ENCODE results near the gene DCAKD.
"Not testable (repeated sequence)": the region's sequence is repeated elsewhere in the genome, so short reads cannot be mapped to it uniquely, and the experiment has no call there.

DCAKD gene

DNA sequence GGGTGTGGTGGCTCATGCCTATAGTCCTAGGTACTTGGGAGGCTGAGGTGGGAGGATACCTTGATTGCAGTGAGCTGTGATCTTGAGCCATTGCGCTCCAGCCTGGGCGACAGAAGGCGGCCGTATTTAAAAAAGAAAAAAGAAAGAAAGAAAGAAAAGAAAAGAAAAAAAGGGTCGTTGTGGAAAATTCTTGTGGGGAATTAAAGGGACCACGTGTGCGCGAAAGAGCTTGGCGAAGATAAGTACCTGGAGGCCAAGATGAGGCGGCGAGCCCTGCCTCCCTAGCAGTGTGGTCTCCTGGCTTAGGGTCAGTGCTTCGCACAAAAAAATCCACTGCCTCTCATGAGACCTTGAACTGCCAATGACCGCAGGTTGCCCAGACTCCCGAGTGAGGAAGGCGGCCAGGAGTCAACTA is 9.0 kb upstream of the DCAKD start:
- Histone ChIP-seq H3K4me3 (ENCODE audit: severe bottlenecking) (peak overlapping the region; percentile 78), H3K27ac (ENCODE audit: poor library complexity, severe bottlenecking) (peak overlapping the region; percentile 48), H3K36me3 (ENCODE audit: low read depth) (peaks cover 34% of the 10 kb centered on the region), H3K4me1 (ENCODE audit: insufficient read depth, poor library complexity, severe bottlenecking) (peaks cover 7% of the 10 kb centered on the region), H3K27me3 (ENCODE audit: insufficient read depth, poor library complexity, severe bottlenecking) (no peaks in the 10 kb centered on the region), H3K9me3 (ENCODE audit: severe bottlenecking) (no peaks in the 10 kb centered on the region)
- DNase-seq (ENCODE audit: low spot score): no peak
- TF ChIP-seq, protein P1, sequence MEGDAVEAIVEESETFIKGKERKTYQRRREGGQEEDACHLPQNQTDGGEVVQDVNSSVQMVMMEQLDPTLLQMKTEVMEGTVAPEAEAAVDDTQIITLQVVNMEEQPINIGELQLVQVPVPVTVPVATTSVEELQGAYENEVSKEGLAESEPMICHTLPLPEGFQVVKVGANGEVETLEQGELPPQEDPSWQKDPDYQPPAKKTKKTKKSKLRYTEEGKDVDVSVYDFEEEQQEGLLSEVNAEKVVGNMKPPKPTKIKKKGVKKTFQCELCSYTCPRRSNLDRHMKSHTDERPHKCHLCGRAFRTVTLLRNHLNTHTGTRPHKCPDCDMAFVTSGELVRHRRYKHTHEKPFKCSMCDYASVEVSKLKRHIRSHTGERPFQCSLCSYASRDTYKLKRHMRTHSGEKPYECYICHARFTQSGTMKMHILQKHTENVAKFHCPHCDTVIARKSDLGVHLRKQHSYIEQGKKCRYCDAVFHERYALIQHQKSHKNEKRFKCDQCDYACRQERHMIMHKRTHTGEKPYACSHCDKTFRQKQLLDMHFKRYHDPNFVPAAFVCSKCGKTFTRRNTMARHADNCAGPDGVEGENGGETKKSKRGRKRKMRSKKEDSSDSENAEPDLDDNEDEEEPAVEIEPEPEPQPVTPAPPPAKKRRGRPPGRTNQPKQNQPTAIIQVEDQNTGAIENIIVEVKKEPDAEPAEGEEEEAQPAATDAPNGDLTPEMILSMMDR (IDR thresholded peaks at IDR 0.05; ENCODE audit: poor library complexity, severe bottlenecking): no peak
- ATAC-seq (ENCODE audit: low read depth): no peak

DNA sequence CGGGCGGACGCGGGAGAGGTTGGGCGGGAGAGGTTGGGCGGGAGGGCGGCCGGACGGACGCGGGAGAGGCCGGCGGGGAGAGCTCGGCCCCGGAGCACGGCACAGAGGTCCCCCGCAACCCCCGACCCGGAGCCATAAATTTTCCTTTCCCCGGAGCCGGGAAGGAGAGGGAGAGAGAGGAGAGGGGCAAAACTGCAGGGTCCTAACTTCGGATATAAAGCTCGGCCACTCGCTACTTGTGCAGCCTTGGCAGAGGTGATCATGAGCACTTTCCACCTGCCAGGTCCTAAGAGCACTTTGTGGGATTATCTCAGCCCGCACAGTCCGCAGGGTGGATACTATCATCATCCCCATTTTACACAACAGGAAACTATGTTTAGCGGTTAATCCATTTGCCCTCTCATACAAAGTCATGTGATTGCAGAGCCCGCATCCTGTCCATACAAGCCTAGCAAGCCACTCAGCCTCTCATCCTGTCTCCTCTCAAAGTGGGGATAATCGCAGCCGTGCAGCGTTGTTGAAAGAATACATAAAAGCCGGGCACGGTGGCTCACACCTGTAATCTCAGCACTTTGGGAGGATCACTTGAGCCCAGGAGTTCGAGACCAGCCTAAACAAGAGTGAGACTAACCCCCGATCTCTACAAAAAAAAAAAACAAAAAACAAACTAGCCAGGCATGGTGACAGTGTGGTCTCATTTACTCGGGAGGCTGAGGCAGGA is 780 bp upstream of the DCAKD start:
- Histone ChIP-seq H3K9me3 (ENCODE audit: severe bottlenecking) (no peaks in the 10 kb centered on the region), H3K4me3 (ENCODE audit: severe bottlenecking) (peak overlapping the region; percentile 41), H3K27ac (ENCODE audit: poor library complexity, severe bottlenecking) (peak overlapping the region; percentile 97), H3K4me1 (ENCODE audit: insufficient read depth, poor library complexity, severe bottlenecking) (peaks cover 28% of the 10 kb centered on the region), H3K27me3 (ENCODE audit: insufficient read depth, poor library complexity, severe bottlenecking) (no peaks in the 10 kb centered on the region), H3K36me3 (ENCODE audit: low read depth) (peaks cover 13% of the 10 kb centered on the region)
- TF ChIP-seq, protein P1 (IDR thresholded peaks at IDR 0.05; ENCODE audit: poor library complexity, severe bottlenecking): no peak
- DNase-seq (ENCODE audit: low spot score) (no peak), ATAC-seq (ENCODE audit: low read depth) (peak; percentile 15; the same call in 1 of the 3 replicates)

DNA sequence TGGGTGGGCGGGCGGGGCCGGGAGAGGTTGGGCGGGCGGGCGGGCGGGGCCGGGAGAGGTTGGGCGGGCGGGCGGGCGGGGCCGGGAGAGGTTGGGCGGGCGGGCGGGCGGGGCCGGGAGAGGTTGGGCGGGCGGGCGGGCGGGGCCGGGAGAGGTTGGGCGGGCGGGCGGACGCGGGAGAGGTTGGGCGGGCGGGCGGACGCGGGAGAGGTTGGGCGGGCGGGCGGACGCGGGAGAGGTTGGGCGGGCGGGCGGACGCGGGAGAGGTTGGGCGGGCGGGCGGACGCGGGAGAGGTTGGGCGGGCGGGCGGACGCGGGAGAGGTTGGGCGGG is 254 bp upstream of the DCAKD start:
- peak overlapping the region; percentile 41 for H3K4me3 ChIP-seq (ENCODE audit: severe bottlenecking)
- not testable (repeated sequence) for ATAC-seq (ENCODE audit: low read depth); H3K9me3 ChIP-seq (ENCODE audit: severe bottlenecking); DNase-seq (ENCODE audit: low spot score); H3K27me3 ChIP-seq (ENCODE audit: insufficient read depth, poor library complexity, severe bottlenecking)
- peaks cover 13% of the 10 kb centered on the region for H3K36me3 ChIP-seq (ENCODE audit: low read depth)
- H3K27ac ChIP-seq (ENCODE audit: poor library complexity, severe bottlenecking): peak overlapping the region; percentile 97
- H3K4me1 ChIP-seq (ENCODE audit: insufficient read depth, poor library complexity, severe bottlenecking): peaks cover 32% of the 10 kb centered on the region

DNA sequence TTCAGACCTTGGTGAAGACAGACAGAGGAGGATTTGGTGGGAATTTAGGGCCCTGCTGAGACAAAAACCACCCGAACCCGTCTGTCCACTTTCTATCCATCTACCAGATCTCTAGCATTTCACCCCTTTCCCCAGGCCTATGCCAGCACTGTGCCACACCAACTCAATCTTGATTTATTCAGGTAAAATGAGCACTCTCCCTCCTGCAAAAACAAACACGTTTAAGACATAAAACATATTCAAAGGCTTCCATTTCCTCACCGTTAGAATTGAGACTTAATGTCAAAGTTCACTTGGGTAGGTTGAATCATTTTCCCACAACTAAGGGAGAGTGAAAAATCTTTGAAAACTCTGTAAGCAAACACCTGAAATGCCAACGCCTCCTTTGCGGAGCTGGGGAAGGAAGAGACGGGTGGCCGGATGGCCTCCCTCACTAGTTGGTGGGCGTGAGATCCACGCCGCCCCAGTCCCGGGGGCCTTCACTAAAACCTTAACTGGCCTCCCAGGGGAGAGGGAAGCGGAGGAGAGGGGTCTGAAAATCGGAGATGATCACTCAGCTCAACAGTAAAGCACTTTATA is 862 bp downstream of the DCAKD start:
- DNase-seq (ENCODE audit: low spot score): no peak
- TF ChIP-seq, protein P1 (IDR thresholded peaks at IDR 0.05; ENCODE audit: poor library complexity, severe bottlenecking): no peak
- H3K36me3 ChIP-seq (ENCODE audit: low read depth): peaks cover 20% of the 10 kb centered on the region
- H3K4me3 ChIP-seq (ENCODE audit: severe bottlenecking): peak overlapping the region; percentile 67
- no peaks in the 10 kb centered on the region for H3K9me3 ChIP-seq (ENCODE audit: severe bottlenecking)
- H3K27ac ChIP-seq (ENCODE audit: poor library complexity, severe bottlenecking): peak overlapping the region; percentile 97
- no peaks in the 10 kb centered on the region for H3K27me3 ChIP-seq (ENCODE audit: insufficient read depth, poor library complexity, severe bottlenecking)
- peak; percentile 8; the same call in 1 of the 3 replicates for ATAC-seq (ENCODE audit: low read depth)
- peaks cover 41% of the 10 kb centered on the region for H3K4me1 ChIP-seq (ENCODE audit: insufficient read depth, poor library complexity, severe bottlenecking)

DNA sequence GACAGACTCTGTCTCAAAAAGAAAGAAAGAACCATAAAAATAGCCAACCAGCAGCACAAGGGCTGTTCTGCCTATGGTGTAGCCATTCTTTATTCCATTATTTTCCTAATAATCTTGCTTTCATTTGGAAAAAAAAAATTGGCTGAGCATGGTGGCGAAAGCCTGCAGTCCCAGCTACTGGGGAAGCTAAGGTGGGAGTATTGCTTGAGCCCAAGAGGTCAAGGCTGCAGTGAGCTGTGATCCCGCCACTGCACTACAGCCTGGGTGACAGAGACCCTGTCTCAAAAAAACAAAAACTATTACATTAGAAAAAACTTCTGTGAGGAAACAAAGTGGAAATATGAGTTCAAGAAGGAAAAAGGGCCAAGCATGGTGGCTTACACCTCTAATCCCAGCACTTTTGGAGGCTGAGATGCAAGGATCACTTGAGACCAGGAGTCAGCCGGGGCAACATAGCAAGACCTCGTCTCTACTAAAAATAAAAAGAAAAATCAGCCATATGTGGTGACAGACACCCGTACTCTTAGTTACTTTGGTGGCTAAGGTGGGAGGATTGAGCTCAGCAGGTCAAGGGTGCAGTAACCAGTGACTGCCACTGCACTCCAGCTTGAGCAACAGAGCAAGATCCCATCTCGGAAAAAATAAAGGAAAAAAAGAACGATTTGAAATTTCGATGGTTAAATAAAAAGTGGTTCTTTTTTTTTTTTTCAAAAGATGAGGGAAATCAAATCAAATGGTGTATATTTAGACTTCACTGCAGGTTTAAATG is 2.5 kb downstream of the DCAKD start:
- Histone ChIP-seq H3K9me3 (ENCODE audit: severe bottlenecking) (no peaks in the 10 kb centered on the region), H3K4me1 (ENCODE audit: insufficient read depth, poor library complexity, severe bottlenecking) (peaks cover 57% of the 10 kb centered on the region), H3K4me3 (ENCODE audit: severe bottlenecking) (no peak overlapping the region), H3K27me3 (ENCODE audit: insufficient read depth, poor library complexity, severe bottlenecking) (no peaks in the 10 kb centered on the region), H3K27ac (ENCODE audit: poor library complexity, severe bottlenecking) (peak overlapping the region; percentile 97), H3K36me3 (ENCODE audit: low read depth) (peaks cover 26% of the 10 kb centered on the region)
- TF ChIP-seq, protein P1 (IDR thresholded peaks at IDR 0.05; ENCODE audit: poor library complexity, severe bottlenecking): peak; percentile 26
- ATAC-seq (ENCODE audit: low read depth): no peak
- no peak for DNase-seq (ENCODE audit: low spot score)

Data from RWPE2 (cell line).